GM19324 (cell line): ENCODE measurements around the gene COMT.
"Not testable (repeated sequence)": the region's sequence is repeated elsewhere in the genome, so short reads cannot be mapped to it uniquely, and the experiment has no call there.

Source experiments
- ATAC-seq: cut with Tn5 transposase; IDR thresholded peaks from one replicate; pipeline ENCODE4 v1.9.1; 2021; ENCODE audit warnings: mild to moderate bottlenecking, moderate library complexity; ENCODE audit not compliant: unreplicated experiment, low FRiP score

COMT gene

GRCh38 chr22:19906864-19907263, 34.7 kb upstream of the COMT start:
- ATAC-seq: not testable (repeated sequence)

- ATAC-seq: not testable (repeated sequence)
These were observed 33.7 kb upstream of the COMT start for GRCh38 chr22:19907902-19908301.

GRCh38 chr22:19909350-19910179, 32.0 kb upstream of the COMT start:
- no peak for ATAC-seq

- no peak for ATAC-seq
These were observed 31.3 kb upstream of the COMT start for GRCh38 chr22:19910180-19910744.

- no peak for ATAC-seq
These were observed 29.9 kb upstream of the COMT start for GRCh38 chr22:19911540-19912270.

GRCh38 chr22:19912271-19912999, 29.1 kb upstream of the COMT start:
- no peak for ATAC-seq

- ATAC-seq: no peak
These were observed 28.1 kb upstream of the COMT start for GRCh38 chr22:19913337-19913936.

- no peak for ATAC-seq
These were observed 27.2 kb upstream of the COMT start for GRCh38 chr22:19914201-19914943.

- no peak for ATAC-seq
These were observed 26.2 kb upstream of the COMT start for GRCh38 chr22:19915287-19915954.

GRCh38 chr22:19916006-19916405, 25.6 kb upstream of the COMT start:
- ATAC-seq: no peak

GRCh38 chr22:19916941-19917340, 24.6 kb upstream of the COMT start:
- ATAC-seq: no peak

- no peak for ATAC-seq
These were observed 24.0 kb upstream of the COMT start for GRCh38 chr22:19917389-19918138.

- no peak for ATAC-seq
These were observed 23.1 kb upstream of the COMT start for GRCh38 chr22:19918332-19919106.

- no peak for ATAC-seq
These were observed 21.7 kb upstream of the COMT start for GRCh38 chr22:19919701-19920363.

- no peak for ATAC-seq
These were observed 20.0 kb upstream of the COMT start for GRCh38 chr22:19921544-19922081.

- ATAC-seq: no peak
These were observed 17.6 kb upstream of the COMT start for GRCh38 chr22:19923914-19924513.

GRCh38 chr22:19926028-19926427, 15.5 kb upstream of the COMT start:
- not testable (repeated sequence) for ATAC-seq
